Left kidney (tissue), 1 donor: ENCODE data around the gene PREPL. TPM values are rescaled to one million over a fixed set of nuclear protein-coding genes. Genes with fewer than 3 reads are reported as not detected.

Experiments
- polyA plus RNA-seq: library from polyadenylated mRNA; unstranded; fragments of 120-200 nt; gene quantifications from one replicate; pipeline ENCODE4 v1.2.1, GENCODE V29; 2013; ENCODE audit not compliant: insufficient read length

Gene PREPL
- polyA plus RNA-seq, 1 donor: 159 TPM

Other genes with a start within 250 kb of the PREPL start
- 91.1 TPM for gene PPM1B, start 192.6 kb downstream of the PREPL start, polyA plus RNA-seq
- gene SLC3A1, start 86.0 kb downstream of the PREPL start, polyA plus RNA-seq: 189 TPM
- 16.0 TPM for gene CAMKMT, start 453 bp upstream of the PREPL start, polyA plus RNA-seq